C4-2B (cell line): ENCODE measurements around the gene DGKH.

Experiments
- CTCF ChIP-seq: fragments of 450-650 bp; conservative IDR thresholded peaks from 2 replicates; pipeline ENCODE4 v1.5.1; 2017; ENCODE audit warnings: mild to moderate bottlenecking
- ZFX ChIP-seq: fragments of 450-650 bp; IDR thresholded peaks from 2 replicates; pipeline ENCODE4 v1.6.1; 2017

GRCh38 chr13:42151781-42152180 is 103.3 kb downstream of the DGKH start:
- TF ChIP-seq CTCF, result no peak
- TF ChIP-seq ZFX, result no peak
